HepG2 (cell line): ENCODE results near the gene STARD10. TPM values are rescaled to one million over a fixed set of nuclear protein-coding genes. Genes with fewer than 3 reads are reported as not detected.

Experiments
- CENPBD1 ChIP-seq: sonication (generic); formaldehyde crosslinking; IDR thresholded peaks from 2 replicates; pipeline ENCODE4 v1.8.0; 2022; ENCODE audit warnings: missing genetic modification reagents, low read depth, mild to moderate bottlenecking, borderline replicate concordance
- E2F1 ChIP-seq: sonication (generic); formaldehyde crosslinking; IDR thresholded peaks from 2 replicates; pipeline ENCODE4 v1.5.0; 2020; ENCODE audit warnings: missing genetic modification reagents
- GLMP ChIP-seq: sonication (generic); formaldehyde crosslinking; IDR thresholded peaks from 2 replicates; pipeline ENCODE4 v1.9.0; 2021; ENCODE audit warnings: missing genetic modification reagents, mild to moderate bottlenecking, borderline replicate concordance
- HNF1B ChIP-seq: sonication (generic); formaldehyde crosslinking; IDR thresholded peaks from 2 replicates; pipeline ENCODE4 v1.5.1; 2020; ENCODE audit warnings: mild to moderate bottlenecking, moderate library complexity, missing genetic modification reagents
- HNRNPK ChIP-seq: fragments of 200-400 bp; formaldehyde crosslinking; IDR thresholded peaks from 2 replicates; pipeline ENCODE4 v1.6.1; 2018; ENCODE audit warnings: low read length, low read depth, moderate library complexity, mild to moderate bottlenecking; ENCODE audit not compliant: poor library complexity, severe bottlenecking
- MAF1 ChIP-seq: sonication (generic); formaldehyde crosslinking; IDR thresholded peaks from 2 replicates; pipeline ENCODE4 v1.5.0; 2020; ENCODE audit warnings: missing genetic modification reagents, borderline replicate concordance
- MEIS2 ChIP-seq: sonication (generic); formaldehyde crosslinking; IDR thresholded peaks from 2 replicates; pipeline ENCODE4 v1.9.0; 2021; ENCODE audit warnings: mild to moderate bottlenecking, missing genetic modification reagents
- RCOR2 ChIP-seq: IDR thresholded peaks from 2 replicates; pipeline ENCODE4 v1.6.1; 2016; ENCODE audit warnings: missing biosample characterization, missing genetic modification reagents
- ZBTB40 ChIP-seq, 2 experiments: fragments of 450-650 bp in 1 of 2; sonication (generic) in 1 of 2; formaldehyde crosslinking in 1 of 2; IDR thresholded peaks; 2 replicates each; pipeline versions ENCODE4 v1.6.1 to v1.8.0; 2016 to 2022; ENCODE audit warnings: antibody characterized with exemption in 1 of 2, mild to moderate bottlenecking in 1 of 2, missing genetic modification reagents in 1 of 2
- ZNF121 ChIP-seq: sonication (generic); formaldehyde crosslinking; IDR thresholded peaks from 2 replicates; pipeline ENCODE4 v1.5.0; 2020; ENCODE audit warnings: mild to moderate bottlenecking, missing genetic modification reagents
- ZNF362 ChIP-seq: sonication (generic); formaldehyde crosslinking; IDR thresholded peaks from 2 replicates; pipeline ENCODE4 v1.4.0; 2020; ENCODE audit warnings: missing genetic modification reagents, mild to moderate bottlenecking, borderline replicate concordance
- ZNF772 ChIP-seq: sonication (generic); formaldehyde crosslinking; IDR thresholded peaks from 2 replicates; pipeline ENCODE4 v1.5.0; 2020; ENCODE audit warnings: mild to moderate bottlenecking, missing genetic modification reagents
- polyA plus RNA-seq, 8 experiments: library from polyadenylated mRNA; depleted of rRNA in 3 of 8; stranded (reverse) in 7 of 8; unstranded in 1 of 8; fragments of >200 nt; fragmentation: Illumina TruSeq in 4 of 8; extraction: Trizol in 4 of 8; gene quantifications; 2 replicates each; pipeline versions ENCODE4 v1.2.1 to v1.2.3, GENCODE V29; 2011 to 2016; ENCODE audit warnings: low read depth in 4 of 8, missing spikeins in 1 of 8, mixed read lengths in 1 of 8; ENCODE audit not compliant: insufficient read depth in 1 of 8
- total RNA-seq, 5 experiments: library from RNA; depleted of rRNA; stranded (reverse); fragments of >200 nt; fragmentation: Illumina TruSeq; extraction: Trizol; gene quantifications; 2 replicates each; pipeline ENCODE4 v1.2.3, GENCODE V29; 2016; ENCODE audit warnings: low read depth in 1 of 5

Gene STARD10
- total and polyA plus RNA-seq, 2 of the 13 experiments (the other 11 are each of a cell fraction or from before 2014, with no cell fraction given): 260 to 341 TPM

- TF ChIP-seq ZBTB40 (IDR thresholded peaks at IDR 0.05) (no peak), ZBTB40 (CRISPR knock-in tag; IDR thresholded peaks at IDR 0.05) (peak; percentile 53; the same call in 1 of the 2 replicates), ZNF121 (CRISPR knock-in tag) (no peak), HNF1B (no peak), ZNF362 (no peak), GLMP (no peak), MEIS2 (CRISPR knock-in tag) (no peak; the same call in 1 of the 2 replicates), CENPBD1 (CRISPR knock-in tag) (no peak), ZNF772 (CRISPR knock-in tag) (no peak; the same call in 1 of the 2 replicates), E2F1 (peak; percentile 77), HNRNPK (no peak), MAF1 (CRISPR knock-in tag) (no peak), RCOR2 (CRISPR knock-in tag) (no peak)
Observed at GRCh38 chr11:72814286-72815109, 20.7 kb upstream of the STARD10 start, which contains the start of gene ATG16L2 (continued).
